GM21619 (cell line): ENCODE data around the gene CS.
"Not testable (repeated sequence)": the region's sequence is repeated elsewhere in the genome, so short reads cannot be mapped to it uniquely, and the experiment has no call there.

Experiments
- ATAC-seq: cut with Tn5 transposase; IDR thresholded peaks from one replicate; pipeline ENCODE4 v1.9.1; 2021; ENCODE audit not compliant: unreplicated experiment

The CS gene

GRCh38 chr12:56299853-56300643 is at the start of gene CS:
Gene CS (minus strand): TSS chr12:56300330. CDS start chr12:56300201, 129 bp downstream.
- peak; percentile 94 for ATAC-seq

- no peak for ATAC-seq
Measured at GRCh38 chr12:56348776-56349175, 48.6 kb upstream of the CS start.

GRCh38 chr12:56347255-56347654 is 47.1 kb upstream of the CS start:
- not testable (repeated sequence) for ATAC-seq

- no peak for ATAC-seq
Measured at GRCh38 chr12:56346675-56347074, 46.5 kb upstream of the CS start.

- not testable (repeated sequence) for ATAC-seq
Measured at GRCh38 chr12:56342290-56342689, 42.2 kb upstream of the CS start.

- ATAC-seq = no peak
Measured at GRCh38 chr12:56341616-56342015, 41.5 kb upstream of the CS start.

GRCh38 chr12:56339158-56339422 is 39.0 kb upstream of the CS start:
- ATAC-seq = no peak

- ATAC-seq = no peak
Measured at GRCh38 chr12:56338308-56339157, 38.4 kb upstream of the CS start, which contains the start of gene IL23A. Gene IL23A (plus strand): TSS chr12:56338884. CDS start chr12:56339045, 161 bp downstream.

- no peak for ATAC-seq
Measured at GRCh38 chr12:56337753-56338251, 37.7 kb upstream of the CS start.

GRCh38 chr12:56336361-56337167 is 36.4 kb upstream of the CS start:
- ATAC-seq = no peak

GRCh38 chr12:56335527-56335926 is 35.4 kb upstream of the CS start:
- ATAC-seq = not testable (repeated sequence)

- no peak for ATAC-seq
Measured at GRCh38 chr12:56334490-56334793, 34.3 kb upstream of the CS start.

- peak; percentile 92 for ATAC-seq
Measured at GRCh38 chr12:56333679-56334489, 33.8 kb upstream of the CS start, which contains the start of gene PAN2. Gene PAN2 (minus strand): TSS chr12:56334000. CDS start chr12:56333094, 906 bp downstream.

- ATAC-seq = no peak
Measured at GRCh38 chr12:56333197-56333678, 33.1 kb upstream of the CS start.

- no peak for ATAC-seq
Measured at GRCh38 chr12:56332512-56333196, 32.5 kb upstream of the CS start.

GRCh38 chr12:56330936-56331490 is 30.9 kb upstream of the CS start:
- no peak for ATAC-seq

- no peak for ATAC-seq
Measured at GRCh38 chr12:56326533-56326932, 26.4 kb upstream of the CS start.

GRCh38 chr12:56326126-56326525 is 26.0 kb upstream of the CS start:
- ATAC-seq = no peak

GRCh38 chr12:56324206-56324605 is 24.1 kb upstream of the CS start:
- no peak for ATAC-seq
